HepG2 (cell line): Measurements from ENCODE around the gene PIK3IP1. TPM values are rescaled to one million over a fixed set of nuclear protein-coding genes. Genes with fewer than 3 reads are reported as not detected.
A peak's percentile ranks its signal among the peaks of the same experiment; 100 is the strongest.

Experiments
- CEBPZ ChIP-seq: IDR thresholded peaks from 2 replicates; pipeline ENCODE4 v1.6.1; 2012; ENCODE audit warnings: low read length, improper control_type of control experiment
- GATAD1 ChIP-seq: IDR thresholded peaks from 2 replicates; pipeline ENCODE4 v1.6.1; 2016; ENCODE audit warnings: missing genetic modification reagents, missing compliant biosample characterization
- GLI4 ChIP-seq: sonication (generic); formaldehyde crosslinking; IDR thresholded peaks from 2 replicates; pipeline ENCODE4 v1.5.1; 2020; ENCODE audit warnings: missing genetic modification reagents, mild to moderate bottlenecking, moderate library complexity, borderline replicate concordance
- MYNN ChIP-seq: sonication (generic); formaldehyde crosslinking; IDR thresholded peaks from 2 replicates; pipeline ENCODE4 v1.4.0; 2020; ENCODE audit warnings: mild to moderate bottlenecking, low read depth, missing genetic modification reagents
- NR2F2 ChIP-seq: IDR thresholded peaks from 2 replicates; pipeline ENCODE4 v1.6.1; 2012; ENCODE audit warnings: low read depth, inconsistent platforms, borderline replicate concordance
- SAP130 ChIP-seq: IDR thresholded peaks from 2 replicates; pipeline ENCODE4 v1.6.1; 2016; ENCODE audit warnings: low read depth
- SP4 ChIP-seq: sonication (generic); formaldehyde crosslinking; IDR thresholded peaks from 2 replicates; pipeline ENCODE4 v1.8.1; 2023; ENCODE audit warnings: mild to moderate bottlenecking, missing genetic modification reagents
- TEAD2 ChIP-seq: sonication (generic); formaldehyde crosslinking; IDR thresholded peaks from 2 replicates; pipeline ENCODE4 v1.9.0; 2021; ENCODE audit warnings: missing genetic modification reagents
- ZBTB14 ChIP-seq: sonication (generic); formaldehyde crosslinking; IDR thresholded peaks from 2 replicates; pipeline ENCODE4 v1.4.0; 2020; ENCODE audit warnings: missing genetic modification reagents
- ZBTB21 ChIP-seq: sonication (generic); formaldehyde crosslinking; IDR thresholded peaks from 2 replicates; pipeline ENCODE4 v1.4.0; 2020; ENCODE audit warnings: missing genetic modification reagents
- ZNF101 ChIP-seq: sonication (generic); formaldehyde crosslinking; IDR thresholded peaks from 2 replicates; pipeline ENCODE4 v1.4.0; 2020; ENCODE audit warnings: mild to moderate bottlenecking, low read depth, missing genetic modification reagents, borderline replicate concordance
- ZNF318 ChIP-seq: sonication (generic); formaldehyde crosslinking; IDR thresholded peaks from 2 replicates; pipeline ENCODE4 v1.4.0; 2020; ENCODE audit warnings: mild to moderate bottlenecking, missing genetic modification reagents
- ZNF564 ChIP-seq: sonication (generic); formaldehyde crosslinking; IDR thresholded peaks from 2 replicates; pipeline ENCODE4 v1.8.1; 2023; ENCODE audit warnings: mild to moderate bottlenecking, missing genetic modification reagents
- ZNF614 ChIP-seq: IDR thresholded peaks from 2 replicates; pipeline ENCODE4 v1.6.1; 2018; ENCODE audit warnings: missing biosample characterization, missing genetic modification reagents, inconsistent platforms, borderline replicate concordance
- ZSCAN12 ChIP-seq: sonication (generic); formaldehyde crosslinking; IDR thresholded peaks from 2 replicates; pipeline ENCODE4 v1.9.0; 2021; ENCODE audit warnings: mild to moderate bottlenecking, missing genetic modification reagents
- polyA plus RNA-seq, 8 experiments: library from polyadenylated mRNA; depleted of rRNA in 3 of 8; stranded (reverse) in 7 of 8; unstranded in 1 of 8; fragments of >200 nt; fragmentation: Illumina TruSeq in 4 of 8; extraction: Trizol in 4 of 8; gene quantifications; 2 replicates each; pipeline versions ENCODE4 v1.2.1 to v1.2.3, GENCODE V29; 2011 to 2016; ENCODE audit warnings: low read depth in 4 of 8, missing spikeins in 1 of 8, mixed read lengths in 1 of 8; ENCODE audit not compliant: insufficient read depth in 1 of 8
- total RNA-seq, 5 experiments: library from RNA; depleted of rRNA; stranded (reverse); fragments of >200 nt; fragmentation: Illumina TruSeq; extraction: Trizol; gene quantifications; 2 replicates each; pipeline ENCODE4 v1.2.3, GENCODE V29; 2016; ENCODE audit warnings: low read depth in 1 of 5

Gene PIK3IP1
- total and polyA plus RNA-seq, 2 of the 13 experiments (the other 11 are each of a cell fraction or from before 2014, with no cell fraction given): 1.3 to 2.5 TPM

GRCh38 chr22:31290494-31291471 is 1.5 kb downstream of the PIK3IP1 start (continued):
- TF ChIP-seq ZNF318 (CRISPR knock-in tag) (peak; percentile 91; the same call in 1 of the 2 replicates), SAP130 (CRISPR knock-in tag) (peak; percentile 99), ZNF564 (no peak; the same call in 1 of the 2 replicates), ZNF614 (no peak), SP4 (CRISPR knock-in tag) (peak; percentile 90), TEAD2 (CRISPR knock-in tag) (0 out of 2 replicates have a peak, but pooled peaks have one; percentile 53), NR2F2 (0 out of 2 replicates have a peak, but pooled peaks have one; percentile 25), GLI4 (peak; percentile 30; the same call in 1 of the 2 replicates), GATAD1 (peak; percentile 68), CEBPZ (no peak), ZSCAN12 (CRISPR knock-in tag) (peak; percentile 93; the same call in 1 of the 2 replicates), MYNN (CRISPR knock-in tag) (no peak), ZNF101 (CRISPR knock-in tag) (no peak), ZBTB14 (CRISPR knock-in tag) (peak; percentile 31), ZBTB21 (CRISPR knock-in tag) (no peak)
